NCI-H1436 treated with DMSO at 0.1 percent for 48 hours (cell line): Measurements from ENCODE around the gene FRYL.
A peak's percentile ranks its signal among the peaks of the same experiment; 100 is the strongest.
"Not testable (repeated sequence)": the region's sequence is repeated elsewhere in the genome, so short reads cannot be mapped to it uniquely, and the experiment has no call there.

Experiments
- DNase-seq: peaks from one replicate; lab custom pipeline; 2025; lab: John Stamatoyannopoulos, UW

The FRYL gene

DNA sequence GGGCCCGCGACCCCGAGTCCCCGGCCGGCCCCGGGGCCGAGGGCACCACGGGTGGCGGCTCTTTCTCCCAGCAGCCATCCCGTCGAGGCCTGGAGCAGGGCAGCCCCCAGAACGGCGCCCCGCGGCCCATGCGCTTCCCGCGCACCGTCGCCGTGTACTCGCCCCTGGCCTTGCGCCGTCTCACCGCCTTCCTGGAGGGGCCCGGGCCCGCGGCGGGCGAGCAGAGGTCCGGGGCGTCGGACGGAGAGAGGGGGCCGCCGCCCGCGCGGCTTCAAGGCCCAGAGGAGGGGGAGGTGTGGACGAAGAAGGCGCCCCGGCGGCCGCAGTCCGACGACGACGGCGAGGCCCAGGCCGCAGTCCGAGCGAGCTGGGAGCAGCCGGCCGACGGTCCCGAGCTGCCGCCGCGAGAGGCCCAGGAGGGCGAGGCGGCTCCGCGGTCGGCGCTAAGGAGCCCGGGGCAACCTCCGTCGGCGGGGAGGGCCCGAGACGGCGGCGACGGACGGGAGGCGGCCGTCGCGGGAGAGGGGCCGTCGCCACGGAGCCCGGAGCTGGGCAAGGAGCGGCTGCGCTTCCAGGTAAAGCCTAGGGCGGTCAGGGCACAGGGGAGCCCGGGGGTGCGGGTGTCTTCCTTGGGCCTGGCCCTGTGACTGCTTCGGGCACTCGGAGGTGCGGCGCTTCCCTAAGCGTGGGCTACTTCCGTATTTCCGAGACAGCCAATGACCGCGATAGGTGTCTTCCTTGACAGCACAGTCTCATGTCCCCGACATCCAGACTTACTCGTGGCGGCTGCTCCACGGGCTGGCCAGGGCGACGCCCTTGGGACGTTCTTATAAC is 289.2 kb downstream of the FRYL start:
- DNase-seq, result no peak

DNA sequence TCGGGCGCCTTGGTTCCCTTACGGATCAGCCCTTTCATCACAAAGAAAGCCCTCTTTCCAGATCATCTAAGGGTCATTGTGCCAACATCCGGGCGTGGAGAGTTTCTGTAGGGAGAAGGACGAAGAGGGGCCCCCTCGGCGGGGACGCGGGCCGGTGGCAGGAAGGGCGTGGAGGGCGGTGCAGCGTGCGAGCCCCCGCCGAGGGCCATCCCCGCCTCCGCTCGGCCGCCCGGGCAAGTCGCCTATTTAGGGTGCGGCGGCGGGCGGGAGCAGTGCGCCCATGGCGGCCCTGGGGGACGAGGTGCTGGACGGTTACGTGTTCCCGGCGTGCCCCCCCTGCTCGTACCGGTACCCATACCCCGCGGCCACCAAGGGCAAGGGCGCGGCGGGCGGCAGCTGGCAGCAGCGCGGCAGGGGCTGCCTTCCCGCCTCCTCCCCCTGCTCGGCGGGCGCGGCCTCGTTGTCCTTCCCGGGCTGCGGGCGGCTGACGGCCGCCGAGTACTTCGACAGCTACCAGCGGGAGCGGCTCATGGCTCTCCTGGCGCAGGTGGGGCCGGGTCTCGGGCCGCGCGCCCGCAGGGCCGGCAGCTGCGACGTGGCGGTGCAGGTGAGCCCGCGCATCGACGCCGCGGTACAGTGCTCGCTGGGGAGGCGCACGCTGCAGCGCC is 289.9 kb downstream of the FRYL start, which contains the start of gene ZAR1:
TSS of gene ZAR1 (plus strand) at position 241 of the 668 bp plus-strand sequence. CDS start at position 281, 40 bp downstream.
- no peak for DNase-seq

DNA sequence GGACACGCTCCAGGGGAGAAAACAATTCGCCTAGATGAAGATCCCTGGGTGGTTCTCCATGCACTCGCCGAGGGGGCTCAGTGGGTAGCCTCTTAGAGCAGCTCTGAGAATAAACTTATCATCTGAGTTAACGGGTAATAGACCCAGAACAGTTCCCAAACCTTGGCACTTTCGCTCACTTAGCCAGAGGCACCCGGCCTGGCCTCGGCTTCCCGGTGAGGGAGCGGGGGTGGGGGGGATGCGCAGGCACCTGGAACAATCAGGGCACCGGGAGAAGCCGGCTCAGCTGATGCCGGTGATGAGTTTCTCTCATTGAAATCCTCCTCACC is 290.4 kb downstream of the FRYL start:
- no peak for DNase-seq

DNA sequence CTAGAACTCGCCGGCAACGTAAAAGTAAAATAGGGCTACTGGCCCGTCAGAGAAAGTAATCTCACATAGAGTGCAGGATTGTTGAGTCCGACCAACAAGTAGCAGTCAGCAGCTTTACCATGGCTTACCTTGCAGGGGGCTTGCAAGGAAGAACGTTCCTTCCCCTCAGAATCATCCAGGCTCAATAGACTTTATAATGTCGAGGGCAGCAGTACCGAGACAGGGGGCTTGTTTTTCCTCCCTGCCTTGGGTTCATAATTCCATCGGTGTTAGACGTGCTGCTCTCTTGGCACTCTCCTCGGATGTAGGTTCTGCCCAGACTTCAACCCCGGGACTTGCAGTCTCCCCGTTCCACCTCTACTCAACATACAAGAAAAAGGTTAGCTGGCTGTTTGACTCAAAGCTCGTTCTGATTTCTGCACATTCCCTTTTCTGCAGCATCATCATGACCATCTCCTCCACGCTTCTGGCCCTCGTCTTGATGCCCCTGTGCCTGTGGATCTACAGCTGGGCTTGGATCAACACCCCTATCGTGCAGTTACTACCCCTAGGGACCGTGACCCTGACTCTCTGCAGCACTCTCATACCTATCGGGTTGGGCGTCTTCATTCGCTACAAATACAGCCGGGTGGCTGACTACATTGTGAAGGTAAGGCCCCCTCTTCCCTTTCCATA is 295.4 kb downstream of the FRYL start:
- no peak for DNase-seq

DNA sequence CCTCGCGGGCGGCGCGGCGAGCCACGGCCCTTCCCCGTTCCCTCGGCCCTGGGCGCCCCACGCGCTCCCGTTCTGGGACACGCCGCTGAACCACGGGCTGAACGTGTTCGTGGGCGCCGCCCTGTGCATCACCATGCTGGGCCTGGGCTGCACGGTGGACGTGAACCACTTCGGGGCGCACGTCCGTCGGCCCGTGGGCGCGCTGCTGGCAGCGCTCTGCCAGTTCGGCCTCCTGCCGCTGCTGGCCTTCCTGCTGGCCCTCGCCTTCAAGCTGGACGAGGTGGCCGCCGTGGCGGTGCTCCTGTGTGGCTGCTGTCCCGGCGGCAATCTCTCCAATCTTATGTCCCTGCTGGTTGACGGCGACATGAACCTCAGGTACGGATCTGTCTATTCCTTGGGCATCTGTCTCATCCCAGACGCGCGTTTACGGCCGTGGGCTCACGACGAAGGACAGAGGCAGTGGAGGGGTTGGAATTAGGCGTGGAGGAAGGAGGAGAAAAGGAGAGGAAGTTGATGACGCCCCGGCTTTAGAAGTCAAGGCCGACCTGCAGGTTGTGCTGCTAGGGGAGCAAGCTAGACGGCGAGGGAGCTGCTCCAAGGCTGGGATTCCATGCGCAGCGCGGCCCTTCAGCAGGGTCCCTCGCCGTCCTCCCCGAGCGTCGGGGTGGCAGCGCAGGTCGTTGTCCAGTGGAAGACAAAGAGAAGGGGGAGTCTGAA is 296.1 kb downstream of the FRYL start:
- DNase-seq, result no peak

DNA sequence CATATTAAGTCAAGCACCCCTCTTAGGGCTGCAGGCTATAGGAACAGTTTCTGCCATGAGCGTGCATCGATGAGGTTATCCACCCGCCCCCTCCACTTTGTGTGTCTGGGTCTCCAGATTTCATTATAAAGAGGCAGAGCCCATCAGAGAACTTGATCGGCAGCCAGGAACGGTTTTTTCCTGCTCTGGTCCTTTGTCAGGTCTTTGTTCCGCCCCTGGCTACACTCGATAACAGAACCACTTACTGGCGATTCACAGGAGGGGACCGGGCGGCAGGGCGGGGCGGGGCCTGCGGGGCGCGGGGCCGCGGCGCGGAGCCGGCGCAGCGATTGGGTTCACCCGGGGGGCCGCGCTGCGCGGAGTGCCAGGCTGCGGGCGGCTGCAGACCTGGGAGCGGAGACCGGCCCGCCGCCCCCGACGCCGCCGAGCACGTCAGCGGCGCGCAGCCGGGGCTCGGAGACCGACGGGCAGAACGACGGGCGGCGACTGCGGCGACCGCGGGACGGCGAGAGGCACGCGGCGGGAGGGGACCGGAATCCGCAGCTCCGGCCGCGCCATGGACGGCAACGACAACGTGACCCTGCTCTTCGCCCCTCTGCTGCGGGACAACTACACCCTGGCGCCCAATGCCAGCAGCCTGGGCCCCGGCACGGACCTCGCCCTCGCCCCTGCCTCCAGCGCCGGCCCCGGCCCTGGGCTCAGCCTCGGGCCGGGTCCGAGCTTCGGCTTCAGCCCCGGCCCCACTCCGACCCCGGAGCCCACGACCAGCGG is 296.9 kb downstream of the FRYL start, which contains the start of gene SLC10A4:
TSS of gene SLC10A4 (plus strand) at position 338 of the 771 bp plus-strand sequence. CDS start at position 557, 219 bp downstream.
- DNase-seq, result peak; percentile 30

DNA sequence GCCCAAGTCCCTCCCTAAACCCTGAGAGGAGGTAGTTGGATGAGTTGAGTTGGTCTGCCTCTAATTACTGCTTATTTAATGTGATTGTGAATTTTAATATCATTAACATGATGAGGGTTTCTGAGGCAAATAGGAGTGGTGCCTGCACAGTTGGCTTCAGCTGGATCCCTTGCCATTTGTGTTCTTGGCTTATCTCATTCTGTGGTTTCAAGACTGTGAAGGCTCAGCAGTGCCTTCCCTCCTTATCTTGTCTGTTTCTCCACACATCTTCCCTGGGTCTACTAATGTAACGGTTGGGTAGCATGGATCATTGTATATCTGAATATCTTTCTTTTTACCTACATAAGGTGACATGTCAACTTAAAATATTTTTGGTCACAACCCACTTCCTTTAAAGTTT is 298.5 kb downstream of the FRYL start:
- DNase-seq, result no peak

DNA sequence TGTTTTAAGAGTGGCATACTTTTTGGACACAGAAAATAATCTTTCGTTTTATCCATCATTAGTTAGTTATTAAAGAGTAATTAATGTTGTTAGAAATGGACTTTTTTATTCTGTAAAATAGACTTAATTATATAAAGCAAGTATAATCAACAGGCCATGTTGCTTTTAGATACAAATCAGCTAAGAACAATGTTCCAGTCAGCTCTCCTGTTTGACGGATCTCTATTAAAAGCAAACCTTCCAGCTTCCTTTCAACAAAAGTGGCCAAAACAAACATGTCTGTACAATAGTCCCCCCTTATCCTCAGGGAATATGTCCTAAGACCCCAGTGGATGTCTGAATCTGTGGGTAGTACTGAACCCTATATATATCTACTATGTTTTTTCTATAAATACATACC is 301.8 kb downstream of the FRYL start:
- no peak for DNase-seq

DNA sequence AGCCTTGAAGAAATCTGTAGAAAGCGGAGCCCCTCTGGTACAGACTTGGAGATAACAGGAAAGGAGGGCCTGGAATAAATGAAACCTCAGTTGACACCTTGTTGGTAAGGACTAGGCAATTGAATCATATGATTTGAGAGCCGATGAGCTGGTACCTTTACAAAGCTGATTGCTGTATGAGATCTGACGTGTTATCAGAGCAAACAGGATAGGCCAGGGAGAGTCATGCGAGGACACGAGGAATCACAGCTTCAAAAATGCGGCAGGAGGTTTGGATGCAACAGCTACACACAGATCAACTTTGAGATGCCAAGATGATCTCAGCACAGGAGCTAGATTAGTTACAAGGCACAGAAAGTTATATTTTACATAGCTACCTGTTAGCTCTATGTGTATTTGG is 304.3 kb downstream of the FRYL start:
- DNase-seq, result no peak

DNA sequence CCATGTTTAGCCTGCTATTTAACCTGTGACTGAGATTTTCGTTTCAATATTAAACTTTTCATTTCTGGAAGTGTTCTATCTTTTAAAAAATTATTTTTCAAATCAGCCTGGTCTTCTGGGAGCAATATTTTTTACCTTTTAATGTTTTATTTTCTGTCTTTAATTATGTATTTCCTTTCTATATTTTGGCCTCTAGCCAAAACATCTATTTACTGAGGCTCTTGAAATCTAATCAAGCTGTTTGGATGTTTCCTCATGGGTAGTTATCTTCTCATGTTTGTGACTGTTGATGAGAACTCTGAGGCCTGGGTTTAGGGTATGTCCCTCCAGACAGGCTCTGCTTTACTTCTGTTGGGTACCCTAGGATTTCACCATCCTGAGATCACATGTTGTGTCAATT is 307.3 kb downstream of the FRYL start:
- peak; percentile 15 for DNase-seq

DNA sequence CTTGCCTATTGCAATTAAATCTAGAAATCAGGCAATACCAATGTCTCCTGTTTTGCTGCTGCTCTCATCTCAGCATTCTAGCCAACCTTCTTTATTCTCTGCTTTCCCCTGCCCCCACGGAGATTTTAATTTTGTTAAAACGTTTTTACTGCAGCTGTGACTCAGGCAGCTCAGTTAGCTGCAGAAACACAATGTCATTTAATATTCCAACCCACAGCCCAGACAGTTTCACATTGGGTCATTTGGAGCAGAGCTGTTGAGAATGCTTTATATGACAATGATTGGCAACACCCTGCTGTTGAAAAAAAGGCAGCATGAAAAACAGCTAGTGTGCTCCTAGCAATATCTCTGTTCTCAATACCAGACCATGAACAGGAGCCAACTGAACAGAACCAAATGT is 309.5 kb downstream of the FRYL start:
- no peak for DNase-seq

DNA sequence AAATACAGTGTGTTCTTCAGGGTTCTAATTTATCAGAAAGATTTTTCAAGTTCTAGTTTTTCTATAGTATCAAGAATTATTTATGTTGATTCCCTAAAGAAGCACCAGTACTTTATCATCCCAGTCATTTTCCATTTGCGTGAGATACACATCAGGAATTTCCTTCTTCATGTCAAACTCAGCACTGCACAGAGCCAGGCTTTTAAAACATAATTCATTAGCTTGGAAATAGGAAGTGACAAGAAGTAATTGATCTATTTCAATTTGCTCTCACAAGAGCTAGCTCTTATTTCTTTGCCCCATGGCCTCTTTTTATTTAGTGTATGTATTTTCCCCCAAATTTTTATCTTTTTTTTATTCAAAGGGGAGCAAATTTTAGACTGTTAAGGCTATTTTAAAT is 309.9 kb downstream of the FRYL start:
- DNase-seq, result no peak

DNA sequence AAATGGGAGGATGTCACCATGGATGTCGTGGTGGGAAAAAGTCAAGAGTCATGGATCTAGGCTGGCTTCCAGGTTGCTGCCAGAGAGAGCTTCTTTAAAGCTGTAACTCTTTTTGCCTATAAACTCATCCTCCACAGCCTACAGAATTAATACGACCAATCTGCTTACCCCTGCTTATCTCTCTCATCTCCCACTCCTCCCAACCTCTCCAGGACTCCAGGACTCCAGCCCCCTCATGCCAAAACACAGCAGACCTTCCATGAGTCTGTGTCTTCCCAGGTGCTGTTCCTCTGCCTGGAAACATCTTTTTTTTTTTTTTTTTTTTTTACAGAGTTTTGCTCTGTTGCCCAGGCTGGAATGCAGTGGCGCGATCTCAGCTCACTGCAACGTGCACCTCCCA is 312.2 kb downstream of the FRYL start:
- no peak for DNase-seq

DNA sequence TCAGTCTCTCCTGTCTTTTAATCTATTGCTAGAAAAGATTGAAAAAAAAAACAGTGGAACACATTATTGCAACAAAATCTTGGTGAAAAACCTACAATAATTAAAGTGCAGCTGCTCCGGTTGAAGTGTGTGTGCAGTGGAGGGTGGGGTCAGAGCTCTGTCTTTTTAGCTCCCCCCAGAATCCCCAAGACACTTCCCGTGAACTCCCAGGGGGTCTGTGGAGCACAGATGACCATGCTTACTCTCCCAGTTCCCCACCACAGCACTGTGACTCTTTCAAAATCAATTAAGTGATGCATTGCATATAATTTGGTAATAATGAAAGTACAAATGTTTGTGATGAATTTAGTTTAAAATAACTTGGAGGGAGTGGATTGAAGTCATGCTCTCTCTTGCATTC is 312.6 kb downstream of the FRYL start:
- no peak for DNase-seq

DNA sequence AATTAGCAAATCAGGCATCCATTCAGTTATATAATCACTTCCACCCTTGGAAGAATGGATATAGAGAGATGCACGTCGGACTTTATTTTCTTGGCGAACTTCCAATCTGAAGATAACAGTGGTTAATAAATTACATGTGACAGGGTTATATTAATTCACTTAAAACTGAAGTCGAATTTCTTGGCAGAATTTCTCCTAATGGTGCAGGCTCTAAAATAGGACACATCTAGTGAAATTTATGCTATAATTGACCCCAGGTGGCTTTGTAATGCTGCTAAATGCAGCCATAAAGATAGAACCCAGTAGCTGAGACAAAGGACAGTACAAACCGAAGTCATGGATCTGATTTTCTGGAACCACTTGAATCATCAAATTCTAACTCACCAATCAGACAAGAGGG is 317.7 kb downstream of the FRYL start:
- no peak for DNase-seq

DNA sequence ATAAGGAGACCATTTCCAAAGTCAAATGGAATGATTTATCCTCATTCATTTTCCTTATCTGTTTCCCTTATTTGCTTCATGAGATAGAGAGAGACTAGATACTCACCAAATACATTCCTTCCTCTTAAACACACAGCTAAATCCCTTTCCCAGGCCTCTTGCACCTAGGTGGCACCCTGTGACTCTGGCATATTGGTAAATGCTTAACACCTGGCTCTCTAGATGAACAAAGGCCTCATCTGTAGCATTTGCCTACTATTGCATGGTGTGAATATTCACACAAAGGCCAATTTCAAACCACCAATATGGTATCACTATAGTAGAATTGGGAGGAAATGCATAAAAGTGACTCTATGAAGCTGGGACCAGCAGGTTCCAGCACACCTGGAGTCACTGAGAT is 319.1 kb downstream of the FRYL start:
- DNase-seq, result no peak

DNA sequence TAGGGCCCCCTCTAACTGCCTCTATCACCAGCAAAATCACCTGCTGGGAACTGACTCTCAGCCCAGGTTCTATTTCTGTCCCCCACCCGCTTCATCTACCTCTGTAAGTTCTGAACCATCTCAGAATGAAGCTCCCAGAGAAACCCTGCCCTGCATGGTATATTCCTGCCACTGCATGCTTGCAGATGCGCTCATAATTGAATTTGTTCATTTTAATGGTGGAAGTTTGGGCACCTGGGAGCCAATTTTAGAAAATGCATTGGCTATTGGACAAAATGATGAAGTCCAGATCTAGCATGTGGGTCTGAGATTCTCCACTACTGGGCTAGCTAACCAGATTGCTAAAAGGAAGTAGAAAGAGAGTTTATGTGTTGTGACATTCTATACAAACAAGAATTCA is 325.5 kb downstream of the FRYL start:
- no peak for DNase-seq

DNA sequence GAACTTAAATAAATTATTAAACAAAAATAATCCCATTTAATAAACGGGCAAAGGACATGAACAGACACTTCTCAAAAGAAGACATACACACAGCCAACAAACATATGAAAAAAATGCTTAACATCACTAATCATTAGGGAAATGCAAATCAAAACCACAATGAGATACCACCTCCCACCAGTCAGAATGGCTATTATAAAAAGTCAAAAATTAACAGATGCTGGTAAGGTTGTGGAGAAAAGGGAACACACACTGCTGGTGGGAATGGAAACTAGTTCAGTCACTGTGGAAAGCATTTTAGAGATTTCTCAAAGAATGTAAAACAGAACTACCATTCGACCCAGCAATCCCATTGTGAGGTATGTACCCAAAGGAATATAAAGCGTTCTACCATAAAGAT is 328.4 kb downstream of the FRYL start:
- not testable (repeated sequence) for DNase-seq

DNA sequence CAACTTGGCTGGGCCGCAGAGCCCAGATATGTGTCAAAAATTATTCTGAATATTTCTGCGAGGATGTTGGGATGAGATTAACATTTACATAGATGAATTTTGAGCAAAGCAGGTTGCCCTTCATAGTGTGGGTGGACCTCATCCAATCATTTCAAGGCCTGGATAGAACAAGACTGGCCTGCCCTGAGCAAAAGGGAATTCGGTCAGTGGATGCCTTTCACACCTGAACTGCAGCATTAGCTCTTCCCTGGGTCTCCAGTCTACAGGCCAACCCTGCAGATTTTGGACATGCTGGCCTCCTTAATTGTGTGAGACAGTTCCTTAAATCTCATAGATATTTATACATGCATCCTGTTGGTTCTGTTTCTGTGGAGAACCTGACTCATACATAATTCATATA is 329.3 kb downstream of the FRYL start:
- DNase-seq, result no peak

DNA sequence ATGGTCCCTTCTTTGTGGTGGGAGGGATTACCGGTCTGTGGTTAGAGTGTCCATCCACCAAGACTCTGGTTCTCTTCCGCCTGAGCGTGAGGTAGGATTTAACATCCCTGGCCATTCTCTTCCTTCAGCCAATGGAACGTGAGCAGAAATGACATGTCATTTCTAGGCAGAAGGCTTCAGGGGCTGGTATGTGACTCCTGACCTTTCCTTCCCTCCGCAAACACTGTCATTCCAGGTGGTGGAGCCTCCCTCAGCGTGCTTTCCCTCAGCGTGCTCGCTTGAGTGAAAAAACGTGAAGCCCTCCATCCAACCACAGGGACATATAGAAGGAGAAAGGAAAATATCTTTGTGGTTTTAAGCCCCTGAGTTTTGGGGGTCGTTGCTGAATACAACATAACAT is 330.9 kb downstream of the FRYL start:
- no peak for DNase-seq
